SHP77 treated with DMSO at 0.1 percent for 48 hours (cell line): ENCODE results near the gene JMJD4.

ENCODE experiments used
- DNase-seq: peaks from one replicate; lab custom pipeline; 2025; lab: John Stamatoyannopoulos, UW

JMJD4 gene

DNA sequence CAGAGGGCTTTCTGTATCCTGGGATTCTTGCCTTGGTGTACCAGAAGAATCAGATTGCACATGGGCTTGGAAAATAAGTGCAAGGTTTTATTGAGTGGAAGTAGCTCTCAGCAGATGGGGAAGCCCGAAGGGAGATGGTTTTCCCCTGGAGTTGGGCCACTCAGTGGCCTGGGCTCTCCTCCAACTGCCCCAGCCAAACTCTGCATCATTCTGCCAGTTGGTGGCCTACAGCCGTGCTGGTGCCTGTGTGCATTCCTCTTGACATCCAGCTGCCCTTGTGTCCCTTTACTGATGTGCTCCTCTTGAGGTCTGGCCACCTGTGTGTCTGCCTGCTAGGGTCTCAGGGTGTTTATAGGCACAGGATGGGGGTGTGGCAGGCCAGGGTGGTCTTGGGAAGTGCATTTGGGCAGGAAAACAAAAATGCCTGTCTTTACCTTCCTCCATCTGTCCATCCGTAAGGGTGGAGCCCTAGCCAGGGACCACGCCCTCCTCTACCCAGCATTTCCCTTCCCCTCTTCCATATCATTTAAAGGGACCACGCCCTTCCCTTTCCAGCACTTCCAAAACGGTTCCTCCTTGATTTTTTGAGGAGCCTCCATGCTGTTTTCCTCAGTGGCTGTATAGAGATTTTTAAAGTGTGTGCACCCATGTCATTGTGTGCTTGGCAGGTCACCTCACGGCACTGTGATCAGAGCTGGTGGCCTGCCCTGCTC lies 19.1 kb upstream of the JMJD4 start:
- DNase-seq: no peak

GRCh38 chr1:227749916-227750710 lies 15.0 kb upstream of the JMJD4 start:
- no peak for DNase-seq

DNA sequence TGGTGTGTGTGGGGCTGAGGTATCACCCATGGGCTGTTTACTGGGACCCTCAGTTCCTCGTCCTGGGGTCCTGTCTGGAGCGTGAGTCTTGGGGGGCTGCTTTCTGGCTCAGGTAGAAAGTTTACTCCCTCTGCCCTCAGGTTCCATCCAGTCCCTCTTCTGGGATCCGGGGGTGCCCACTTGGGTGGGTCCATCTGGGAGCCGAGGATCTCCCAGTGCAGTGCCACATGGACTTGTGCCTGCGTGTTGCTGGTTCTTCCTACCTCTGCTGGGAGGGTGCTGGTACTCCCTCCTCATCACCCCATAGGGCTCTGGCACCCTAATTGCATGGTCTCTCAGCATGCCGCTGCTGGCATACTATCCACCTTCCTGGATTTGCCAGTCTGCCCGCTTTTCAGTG lies 14.1 kb upstream of the JMJD4 start:
- no peak for DNase-seq

- DNase-seq: no peak
These were observed 13.5 kb upstream of the JMJD4 start for GRCh38 chr1:227748496-227749182.

DNA sequence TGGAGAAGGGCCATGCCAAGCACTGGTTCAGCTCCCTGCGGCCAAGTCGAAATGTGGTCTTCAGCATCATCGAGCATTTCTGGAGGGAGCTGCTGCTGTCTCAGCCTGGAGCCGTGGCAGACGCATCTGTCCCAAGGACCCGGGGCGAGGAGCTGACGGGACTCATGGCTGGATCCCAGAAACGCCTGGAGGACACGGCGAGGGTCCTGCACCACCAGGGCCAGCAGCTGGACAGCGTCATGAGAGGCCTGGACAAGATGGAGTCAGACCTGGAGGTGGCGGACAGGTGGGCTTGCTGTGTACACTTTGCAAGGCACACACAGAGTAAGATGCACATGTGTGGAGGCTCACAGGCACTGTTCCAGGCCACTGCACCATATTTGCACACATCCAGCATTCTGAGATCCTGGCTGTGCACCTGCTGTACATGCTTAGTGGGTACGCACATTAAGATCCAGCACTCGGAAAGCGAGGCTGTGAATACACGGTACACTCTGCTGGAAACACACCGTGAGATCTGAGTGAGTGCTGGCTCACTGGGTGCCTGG lies 12.9 kb upstream of the JMJD4 start:
- DNase-seq: no peak

DNA sequence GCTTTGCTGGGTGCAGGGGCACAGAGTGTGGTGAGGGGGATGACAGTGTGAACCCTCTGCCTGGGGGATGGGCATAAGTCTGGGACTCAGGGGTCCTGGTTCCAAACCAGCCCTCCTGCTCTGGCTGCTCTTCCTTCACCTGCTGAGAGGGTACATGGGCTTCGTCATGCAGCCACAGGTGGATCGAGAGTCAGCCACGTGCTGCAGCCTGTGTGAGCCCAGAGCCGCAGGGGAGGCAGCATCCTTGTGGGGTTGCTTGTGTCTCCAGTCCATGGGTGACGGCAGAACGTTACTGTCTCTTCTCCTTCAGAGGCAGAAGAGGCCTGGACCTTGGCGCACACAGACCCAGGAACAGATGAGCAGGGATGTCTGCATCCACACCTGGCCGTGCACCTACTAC lies 12.3 kb upstream of the JMJD4 start:
- DNase-seq: no peak

DNA sequence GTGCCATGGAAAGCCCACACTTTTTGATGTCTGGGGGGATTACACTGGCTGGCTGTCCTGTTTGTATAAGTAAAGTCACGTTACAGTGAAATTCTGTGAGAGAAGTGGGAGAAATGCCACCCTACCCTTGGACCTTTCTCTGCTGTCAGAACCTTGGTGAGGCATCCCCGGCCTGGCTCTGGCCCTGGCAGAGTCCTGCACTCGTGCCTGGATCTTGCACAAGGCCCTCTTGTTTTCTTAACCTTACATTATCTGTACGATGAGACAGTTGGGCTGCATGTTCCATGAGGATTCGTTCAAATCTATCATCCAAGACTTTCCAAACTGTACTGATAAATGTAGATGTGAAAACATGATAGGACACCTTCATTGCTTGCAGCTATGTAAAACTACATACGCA lies 11.6 kb upstream of the JMJD4 start:
- DNase-seq: no peak

GRCh38 chr1:227745568-227746265 lies 10.6 kb upstream of the JMJD4 start:
- no peak for DNase-seq

- no peak for DNase-seq
These were observed 9.6 kb upstream of the JMJD4 start for GRCh38 chr1:227744668-227745067.

GRCh38 chr1:227742738-227743715 lies 7.9 kb upstream of the JMJD4 start:
- DNase-seq: no peak

DNA sequence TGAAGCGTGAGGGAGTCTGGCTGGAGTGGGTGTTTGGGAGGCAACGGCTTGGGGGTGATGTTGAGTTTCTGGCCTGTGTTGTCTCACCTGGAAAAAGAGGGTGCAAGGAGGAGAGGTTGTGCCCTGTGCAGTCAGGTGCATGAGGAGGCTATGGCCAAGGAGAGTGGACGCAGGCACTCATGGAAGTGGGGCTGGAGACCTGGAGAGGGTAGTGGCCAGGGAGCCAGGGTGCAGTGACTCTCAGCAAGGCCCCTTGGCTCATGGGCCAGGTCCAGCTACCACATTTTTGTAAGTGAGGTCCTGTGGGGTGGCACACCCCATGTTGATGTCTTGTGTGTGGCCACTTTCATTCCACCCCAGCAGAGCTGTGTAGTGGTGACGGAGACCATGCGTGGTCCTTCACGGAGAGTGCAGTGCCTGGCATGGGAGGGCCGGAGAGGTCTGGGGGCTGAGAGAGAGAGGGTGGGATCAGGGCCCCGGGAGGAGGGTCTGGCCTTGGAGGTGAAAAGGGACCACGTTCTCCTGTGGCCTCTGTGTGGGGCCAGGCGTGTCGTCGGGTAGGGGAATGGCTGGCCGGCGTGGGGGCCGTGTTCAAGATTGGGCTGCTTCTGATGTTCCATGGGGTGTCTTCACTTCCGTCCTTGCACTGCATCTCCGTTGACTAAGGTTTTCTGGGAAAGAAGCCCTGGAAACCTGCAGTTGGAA lies 6.2 kb upstream of the JMJD4 start:
- DNase-seq: no peak

DNA sequence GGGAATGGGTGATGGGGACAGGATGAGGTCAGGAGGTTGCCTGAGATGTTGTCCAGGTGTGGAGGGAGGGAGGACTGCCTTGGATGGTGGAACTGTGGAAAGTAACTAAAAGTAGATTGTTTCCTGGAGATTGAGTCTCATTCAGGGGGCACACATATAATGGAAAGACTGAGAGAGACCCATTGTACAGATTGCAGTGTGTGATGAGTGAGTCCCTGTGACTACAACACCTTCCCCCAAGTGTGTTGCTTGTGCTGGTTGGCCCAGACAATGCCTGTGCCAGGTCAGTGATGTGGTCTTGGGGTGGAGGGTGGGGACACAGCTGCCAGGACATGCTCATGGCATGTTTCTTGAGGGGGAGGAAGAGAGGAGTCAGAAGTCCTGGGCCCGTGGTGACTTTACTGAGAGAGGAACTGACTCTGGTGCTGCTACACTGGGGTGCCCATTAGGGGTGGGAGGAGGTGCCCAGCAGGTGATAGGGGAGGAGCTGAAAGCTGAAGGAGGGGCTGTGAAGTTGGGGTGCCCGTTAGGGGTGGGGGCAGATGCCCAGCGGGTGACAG lies 5.4 kb upstream of the JMJD4 start:
- no peak for DNase-seq

DNA sequence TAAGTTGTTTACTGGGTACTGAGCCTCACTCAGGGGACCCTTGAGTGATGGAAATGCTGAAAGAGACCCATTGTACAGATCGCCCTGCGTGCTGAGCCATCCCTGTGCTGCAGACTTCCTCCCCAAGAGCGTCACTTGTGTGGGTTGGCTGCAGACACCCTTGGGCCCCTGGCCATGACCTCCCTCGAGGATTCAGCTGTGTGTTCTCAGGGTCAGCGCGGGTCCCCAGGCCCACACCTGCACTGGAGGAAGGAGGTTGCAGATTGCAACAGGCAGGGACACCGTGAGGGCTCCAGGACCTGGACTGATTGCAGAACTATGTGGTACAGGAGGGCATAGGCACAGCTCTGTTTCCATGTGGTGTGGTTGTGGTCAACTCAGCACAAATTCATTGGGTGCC lies 4.5 kb upstream of the JMJD4 start:
- DNase-seq: no peak

DNA sequence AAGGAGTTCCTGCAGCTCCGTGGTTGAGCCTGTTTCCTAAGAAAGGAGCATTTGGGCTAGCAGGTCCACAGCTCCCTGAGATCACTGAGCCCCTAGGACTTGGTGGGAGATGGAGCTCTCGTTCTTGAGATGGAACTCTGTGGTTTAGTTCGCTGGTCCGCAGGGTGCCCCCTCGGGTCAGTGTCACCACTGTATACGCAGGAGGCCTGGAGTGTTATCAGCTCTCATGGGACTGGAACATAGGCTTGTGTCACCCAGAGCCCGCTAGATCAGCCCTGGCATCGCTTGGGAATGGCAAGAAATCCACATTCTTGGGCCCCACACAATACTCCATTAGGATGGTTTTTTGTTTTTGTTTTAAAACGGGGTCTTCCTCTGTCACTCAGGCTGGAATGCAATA lies 3.7 kb upstream of the JMJD4 start:
- no peak for DNase-seq

DNA sequence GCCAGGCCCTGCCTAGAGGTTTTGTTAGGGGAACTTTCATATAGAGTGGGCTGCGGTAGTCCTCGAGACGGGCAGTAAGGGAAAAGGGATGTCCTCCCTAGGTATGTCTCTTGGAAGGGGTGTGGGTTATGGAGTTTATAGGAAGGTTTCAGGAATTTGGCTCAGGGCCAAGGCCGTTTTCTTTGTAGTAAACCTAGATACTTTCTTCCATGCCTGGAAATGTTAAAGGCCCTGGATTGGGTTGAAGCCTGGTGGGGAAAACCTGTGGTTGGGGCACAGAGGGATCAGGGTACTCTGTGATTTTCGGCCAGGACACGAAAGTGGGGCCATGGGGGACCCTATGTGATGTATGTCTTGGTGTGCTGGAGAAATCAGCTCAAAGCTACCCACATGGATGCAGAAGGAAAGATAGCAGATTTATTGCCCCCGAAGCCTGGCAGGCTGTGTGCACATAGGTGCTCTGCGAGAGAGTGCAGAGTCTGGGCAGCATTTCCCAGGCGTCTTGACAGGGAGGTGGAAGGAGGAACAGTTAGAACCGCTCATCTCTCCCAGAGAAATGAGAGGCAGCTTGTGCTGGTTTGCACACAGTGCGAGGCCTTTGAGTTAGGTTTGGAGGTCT lies 1.8 kb upstream of the JMJD4 start:
- no peak for DNase-seq

DNA sequence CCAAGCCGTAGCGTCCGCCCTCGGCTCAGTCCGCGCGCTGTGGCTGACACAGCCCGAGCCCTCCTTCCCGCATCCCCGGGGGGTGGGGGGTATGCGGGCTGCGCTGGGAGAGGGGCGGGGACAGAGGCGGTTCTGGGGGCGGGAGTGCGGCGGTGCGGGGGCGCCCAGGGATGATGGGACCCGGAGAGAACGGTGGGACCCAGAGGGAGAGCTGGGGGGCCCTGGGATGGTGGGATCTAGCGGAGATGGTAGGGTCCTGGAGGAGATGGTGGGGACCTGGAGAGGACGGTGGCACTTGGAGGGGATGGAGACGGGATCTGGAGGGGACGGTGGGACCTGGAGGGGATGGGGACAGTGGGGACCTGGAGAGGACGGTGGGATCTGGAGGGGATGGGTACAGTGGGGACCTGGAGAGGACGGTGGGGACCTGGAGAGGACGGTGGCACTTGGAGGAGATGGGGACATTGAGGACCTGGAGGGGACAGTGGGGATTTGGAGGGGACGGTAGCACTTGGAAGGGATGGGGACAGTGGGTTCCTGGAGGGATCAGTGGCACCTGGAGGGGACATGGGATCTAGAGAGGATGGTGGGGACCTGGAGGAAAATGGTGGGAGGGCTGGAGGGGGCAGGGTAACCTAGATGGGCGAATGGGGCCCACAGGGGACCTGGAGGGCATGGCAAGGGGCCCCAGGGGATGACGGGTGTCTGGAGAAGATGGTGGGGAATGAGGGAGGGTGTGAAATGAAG lies 610 bp upstream of the JMJD4 start:
- DNase-seq: no peak

- no peak for DNase-seq
These were observed 601 bp downstream of the JMJD4 start for GRCh38 chr1:227734546-227734855.

DNA sequence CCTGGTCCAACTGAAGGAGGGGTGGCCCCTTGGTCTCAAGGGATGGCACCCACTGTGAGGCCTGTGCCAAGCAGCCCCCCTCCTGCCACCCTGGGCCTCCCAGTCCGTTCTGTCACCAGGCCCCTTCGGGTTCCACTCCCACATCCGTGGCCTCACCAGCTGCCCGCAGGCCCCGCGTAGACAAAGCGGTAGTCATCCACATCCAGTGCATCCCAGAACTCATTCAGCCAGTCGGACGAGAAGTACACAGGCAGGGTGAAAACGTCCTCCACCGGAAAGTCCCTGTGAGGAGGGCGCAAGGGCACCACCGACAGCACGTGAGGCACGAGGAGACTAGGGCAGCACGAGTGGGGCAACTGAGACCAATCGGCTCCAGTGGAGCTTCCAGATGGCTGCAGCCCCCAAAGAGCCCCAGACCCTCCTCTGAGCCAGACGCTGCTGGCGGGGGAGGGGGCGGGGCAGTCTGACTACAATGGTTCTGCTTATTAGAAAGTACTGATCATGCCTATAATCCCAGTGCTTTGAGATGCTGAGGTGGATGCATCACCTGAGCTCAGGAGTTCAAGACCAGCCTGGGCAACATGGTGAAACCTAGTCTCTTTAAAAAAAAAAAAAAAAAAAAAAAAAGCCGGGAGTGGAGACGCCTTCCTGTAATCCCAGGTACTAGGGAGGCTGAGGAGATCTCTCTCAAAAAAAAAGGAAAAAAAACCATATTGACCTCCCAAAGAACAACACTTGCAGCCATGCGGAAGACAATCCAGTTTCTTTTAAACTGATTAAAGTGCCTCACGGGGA lies 1.2 kb downstream of the JMJD4 start:
- no peak for DNase-seq
